ENCODE data around the gene DOK4.

DOK4 gene

GRCh38 chr16:57477531-57478202 is 8.6 kb downstream of the DOK4 start:
- no peak overlapping the region for H3K4me3 ChIP-seq (replicated peaks in 1 of 2; ENCODE audit: low read depth in 2 of 2, low read length in 2 of 2)
- TF ChIP-seq CTCF (IDR thresholded peaks at IDR 0.05; ENCODE audit: low read depth, low read length): no peak
- DNase-seq (ENCODE audit: low read depth in 2 of 2): no peak

- DNase-seq (ENCODE audit: low read depth in 2 of 2): peak in 1 of 2 donors; percentile 10
- no peak for TF ChIP-seq CTCF (IDR thresholded peaks at IDR 0.05; ENCODE audit: low read depth, low read length)
Measured at GRCh38 chr16:57476546-57477410, 9.5 kb downstream of the DOK4 start.

GRCh38 chr16:57475711-57476339 is 10.5 kb downstream of the DOK4 start:
- peak; percentile 35 to 63 for DNase-seq (ENCODE audit: low read depth in 2 of 2)
- peak; percentile 63 for TF ChIP-seq CTCF (IDR thresholded peaks at IDR 0.05; ENCODE audit: low read depth, low read length)
- H3K4me3 ChIP-seq (replicated peaks in 1 of 2; ENCODE audit: low read depth in 2 of 2, low read length in 2 of 2): no peak overlapping the region

More at GRCh38 chr16:57476546-57477410, 9.5 kb downstream of the DOK4 start:
- no peak overlapping the region for H3K4me3 ChIP-seq (replicated peaks in 1 of 2; ENCODE audit: low read depth in 2 of 2, low read length in 2 of 2)

GRCh38 chr16:57474671-57475661 is 11.3 kb downstream of the DOK4 start:
- DNase-seq (ENCODE audit: low read depth in 2 of 2): no peak
- no peak for TF ChIP-seq CTCF (IDR thresholded peaks at IDR 0.05; ENCODE audit: low read depth, low read length)
- no peak overlapping the region for H3K4me3 ChIP-seq (replicated peaks in 1 of 2; ENCODE audit: low read depth in 2 of 2, low read length in 2 of 2)

DNA sequence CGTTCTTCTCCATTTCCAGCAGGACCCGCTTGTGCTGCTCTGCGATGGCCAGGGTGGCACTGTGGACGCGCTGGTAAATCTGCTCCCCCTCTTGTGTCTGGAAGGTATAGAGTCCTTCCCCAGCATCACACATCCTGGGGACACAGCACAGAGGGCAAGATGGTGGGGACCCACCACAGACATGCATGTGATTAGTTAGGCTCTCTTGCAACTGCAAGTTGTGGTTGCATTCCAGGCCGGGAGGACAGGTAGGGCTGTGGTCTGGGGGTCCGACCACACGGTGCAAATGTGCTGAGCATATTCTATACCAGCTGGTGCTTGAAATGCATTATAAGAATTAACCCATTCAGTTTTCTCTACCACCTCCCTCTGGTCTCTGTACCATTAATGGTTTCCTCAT is 12.4 kb downstream of the DOK4 start:
- DNase-seq (ENCODE audit: low read depth in 2 of 2): no peak
- no peak overlapping the region for H3K4me3 ChIP-seq (replicated peaks in 1 of 2; ENCODE audit: low read depth in 2 of 2, low read length in 2 of 2)
- TF ChIP-seq CTCF (IDR thresholded peaks at IDR 0.05; ENCODE audit: low read depth, low read length): no peak

Data from cardiac fibroblast (primary cell).